ENCODE measurements around the gene TAF1.

DNA sequence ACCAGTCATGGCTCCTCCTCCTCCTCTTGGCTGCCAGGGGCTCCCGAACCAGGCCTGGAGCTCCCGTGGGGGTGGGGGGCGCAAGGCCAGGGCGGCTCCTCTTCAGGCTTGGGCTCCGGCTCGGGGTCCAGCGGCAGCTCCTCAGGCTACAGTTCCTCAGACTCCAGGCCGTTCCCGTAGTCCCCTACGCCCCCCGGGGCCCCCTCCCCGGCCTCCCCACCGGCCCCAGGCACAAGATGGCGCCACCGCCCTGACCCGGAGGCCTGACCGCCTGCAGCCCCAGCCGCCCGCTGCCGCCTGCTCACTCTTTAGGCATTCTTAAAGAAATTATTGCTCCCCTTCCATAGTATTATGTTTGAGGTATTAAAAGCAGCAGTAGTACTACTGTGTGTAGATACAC lies 54.5 kb downstream of the TAF1 start:
- no peak for TF ChIP-seq YY1 (IDR thresholded peaks at IDR 0.05; ENCODE audit: insufficient read depth, insufficient replicate concordance, low read depth, low read length)
- no peak for TF ChIP-seq EEA1 (CRISPR knock-in tag; IDR thresholded peaks at IDR 0.05; ENCODE audit: borderline replicate concordance)
- TF ChIP-seq FOSL1 (CRISPR knock-in tag; IDR thresholded peaks at IDR 0.05; ENCODE audit: borderline replicate concordance): no peak
- no peak for TF ChIP-seq RNF219 (CRISPR knock-in tag; IDR thresholded peaks at IDR 0.05)
- TF ChIP-seq BCLAF1 (IDR thresholded peaks at IDR 0.05): no peak
- TF ChIP-seq, protein P1, sequence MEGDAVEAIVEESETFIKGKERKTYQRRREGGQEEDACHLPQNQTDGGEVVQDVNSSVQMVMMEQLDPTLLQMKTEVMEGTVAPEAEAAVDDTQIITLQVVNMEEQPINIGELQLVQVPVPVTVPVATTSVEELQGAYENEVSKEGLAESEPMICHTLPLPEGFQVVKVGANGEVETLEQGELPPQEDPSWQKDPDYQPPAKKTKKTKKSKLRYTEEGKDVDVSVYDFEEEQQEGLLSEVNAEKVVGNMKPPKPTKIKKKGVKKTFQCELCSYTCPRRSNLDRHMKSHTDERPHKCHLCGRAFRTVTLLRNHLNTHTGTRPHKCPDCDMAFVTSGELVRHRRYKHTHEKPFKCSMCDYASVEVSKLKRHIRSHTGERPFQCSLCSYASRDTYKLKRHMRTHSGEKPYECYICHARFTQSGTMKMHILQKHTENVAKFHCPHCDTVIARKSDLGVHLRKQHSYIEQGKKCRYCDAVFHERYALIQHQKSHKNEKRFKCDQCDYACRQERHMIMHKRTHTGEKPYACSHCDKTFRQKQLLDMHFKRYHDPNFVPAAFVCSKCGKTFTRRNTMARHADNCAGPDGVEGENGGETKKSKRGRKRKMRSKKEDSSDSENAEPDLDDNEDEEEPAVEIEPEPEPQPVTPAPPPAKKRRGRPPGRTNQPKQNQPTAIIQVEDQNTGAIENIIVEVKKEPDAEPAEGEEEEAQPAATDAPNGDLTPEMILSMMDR (CRISPR knock-in tag; IDR thresholded peaks at IDR 0.05): no peak
- no peak for TF ChIP-seq MTA1 (CRISPR knock-in tag; IDR thresholded peaks at IDR 0.05; ENCODE audit: borderline replicate concordance)

Measured in HepG2 (cell line).